Mesodermal cell (in vitro differentiated cells): ENCODE data around the gene USP47.
A peak's percentile ranks its signal among the peaks of the same experiment; 100 is the strongest.

ENCODE experiments used
- H3K27ac ChIP-seq: 2 replicates; pipeline ENCODE4 v1.7.0; 2013; ENCODE audit warnings: mild to moderate bottlenecking, low read depth, low read length, moderate library complexity; ENCODE audit not compliant: severe bottlenecking
- H3K36me3 ChIP-seq: 2 replicates; pipeline ENCODE4 v1.7.1; 2013; ENCODE audit warnings: mild to moderate bottlenecking, low read length, moderate library complexity; ENCODE audit not compliant: control insufficient read depth, insufficient read depth
- H3K4me1 ChIP-seq: one replicate; pipeline ENCODE4 v1.7.1; 2013; ENCODE audit warnings: mild to moderate bottlenecking, low read length; ENCODE audit not compliant: insufficient read depth, control insufficient read depth, poor library complexity, severe bottlenecking
- H3K4me3 ChIP-seq: 2 replicates; pipeline ENCODE4 v1.7.0; 2013; ENCODE audit warnings: low read length, control low read depth, mild to moderate bottlenecking; ENCODE audit not compliant: insufficient read depth, poor library complexity, severe bottlenecking; ENCODE audit errors: extremely low read depth
- H3K9me3 ChIP-seq: 2 replicates; pipeline ENCODE4 v1.7.1; 2013; ENCODE audit warnings: mild to moderate bottlenecking, low read length, moderate library complexity; ENCODE audit not compliant: control insufficient read depth
- WGBS, 2 experiments: methylation state at CpG; one replicate each; pipeline ENCODE4 v1.1.5; 2013; ENCODE audit warnings: missing lambda C conversion rate in 2 of 2; ENCODE audit not compliant: insufficient coverage in 2 of 2; 5-methylcytosine and 5-hydroxymethylcytosine counted together

Gene USP47

GRCh38 chr11:11973866-11974265 is 132.1 kb downstream of the USP47 start:
- 80 to 85% methylated on average over 4 of the region's 4 CpGs for WGBS, 2 experiments
- Histone ChIP-seq H3K4me3 (no peak overlapping the region), H3K9me3 (no peaks in the 10 kb centered on the region), H3K36me3 (peaks cover 58% of the 10 kb centered on the region), H3K4me1 (peaks cover 62% of the 10 kb centered on the region), H3K27ac (peak overlapping the region; percentile 96)

- Histone ChIP-seq H3K4me1 (peaks cover 75% of the 10 kb centered on the region), H3K27ac (peak overlapping the region; percentile 2)
- WGBS, 2 experiments, result 88 to 96% methylated on average over 7 to 10 of the region's 11 CpGs
These were observed 133.7 kb downstream of the USP47 start for GRCh38 chr11:11975201-11976092.

GRCh38 chr11:11976481-11977127 is 134.8 kb downstream of the USP47 start:
- peak overlapping the region; percentile 93 for H3K27ac ChIP-seq
- WGBS, 2 experiments, result 78 to 95% methylated on average over 6 of the region's 6 CpGs
- peaks cover 80% of the 10 kb centered on the region for H3K4me1 ChIP-seq

More at GRCh38 chr11:11975201-11976092, 133.7 kb downstream of the USP47 start:
- no peaks in the 10 kb centered on the region for H3K9me3 ChIP-seq
- peaks cover 54% of the 10 kb centered on the region for H3K36me3 ChIP-seq
- H3K4me3 ChIP-seq, result no peak overlapping the region

GRCh38 chr11:11977206-11977938 is 135.6 kb downstream of the USP47 start:
- peaks cover 74% of the 10 kb centered on the region for H3K4me1 ChIP-seq
- no peak overlapping the region for H3K4me3 ChIP-seq
- peaks cover 55% of the 10 kb centered on the region for H3K36me3 ChIP-seq
- H3K27ac ChIP-seq, result peak overlapping the region; percentile 93
- H3K9me3 ChIP-seq, result peaks cover 10% of the 10 kb centered on the region
- WGBS, 2 experiments, result 62 to 75% methylated on average over 7 to 9 of the region's 10 CpGs

More at GRCh38 chr11:11976481-11977127, 134.8 kb downstream of the USP47 start:
- H3K4me3 ChIP-seq, result no peak overlapping the region
- peaks cover 5% of the 10 kb centered on the region for H3K9me3 ChIP-seq
- H3K36me3 ChIP-seq, result peaks cover 51% of the 10 kb centered on the region

- 92% methylated on average over 3 of the region's 4 CpGs for WGBS, 2 experiments
- peaks cover 63% of the 10 kb centered on the region for H3K36me3 ChIP-seq
- peaks cover 10% of the 10 kb centered on the region for H3K9me3 ChIP-seq
- H3K4me3 ChIP-seq, result no peak overlapping the region
- H3K27ac ChIP-seq, result peak overlapping the region; percentile 93
- peaks cover 66% of the 10 kb centered on the region for H3K4me1 ChIP-seq
These were observed 136.4 kb downstream of the USP47 start for GRCh38 chr11:11978098-11978637.

GRCh38 chr11:11978792-11979487 is 137.2 kb downstream of the USP47 start:
- H3K4me1 ChIP-seq, result peaks cover 59% of the 10 kb centered on the region
- H3K36me3 ChIP-seq, result peaks cover 70% of the 10 kb centered on the region
- no peak overlapping the region for H3K4me3 ChIP-seq
- peaks cover 10% of the 10 kb centered on the region for H3K9me3 ChIP-seq
- WGBS, 2 experiments, result 85 to 88% methylated on average over 12 of the region's 13 CpGs
- peak overlapping the region; percentile 86 for H3K27ac ChIP-seq

- no peak overlapping the region for H3K4me3 ChIP-seq
- H3K27ac ChIP-seq, result peak overlapping the region; percentile 86
- peaks cover 65% of the 10 kb centered on the region for H3K36me3 ChIP-seq
- peaks cover 10% of the 10 kb centered on the region for H3K9me3 ChIP-seq
- H3K4me1 ChIP-seq, result peaks cover 53% of the 10 kb centered on the region
- 77 to 87% methylated on average over 5 to 7 of the region's 8 CpGs for WGBS, 2 experiments
These were observed 137.8 kb downstream of the USP47 start for GRCh38 chr11:11979488-11980117.

- Histone ChIP-seq H3K4me1 (peaks cover 54% of the 10 kb centered on the region), H3K9me3 (peaks cover 10% of the 10 kb centered on the region), H3K36me3 (peaks cover 66% of the 10 kb centered on the region), H3K4me3 (no peak overlapping the region), H3K27ac (peak overlapping the region; percentile 86)
- 92 to 100% methylated on average over 1 to 2 of the region's 2 CpGs for WGBS, 2 experiments
These were observed 138.4 kb downstream of the USP47 start for GRCh38 chr11:11980200-11980599.

GRCh38 chr11:11980841-11981308 is 139.1 kb downstream of the USP47 start:
- 79 to 86% methylated on average over 2 to 3 of the region's 3 CpGs for WGBS, 2 experiments
- Histone ChIP-seq H3K4me1 (peaks cover 53% of the 10 kb centered on the region), H3K4me3 (no peak overlapping the region), H3K36me3 (peaks cover 64% of the 10 kb centered on the region), H3K9me3 (peaks cover 10% of the 10 kb centered on the region), H3K27ac (peak overlapping the region; percentile 19)
